ENCODE results near the gene CSN3.

DNA sequence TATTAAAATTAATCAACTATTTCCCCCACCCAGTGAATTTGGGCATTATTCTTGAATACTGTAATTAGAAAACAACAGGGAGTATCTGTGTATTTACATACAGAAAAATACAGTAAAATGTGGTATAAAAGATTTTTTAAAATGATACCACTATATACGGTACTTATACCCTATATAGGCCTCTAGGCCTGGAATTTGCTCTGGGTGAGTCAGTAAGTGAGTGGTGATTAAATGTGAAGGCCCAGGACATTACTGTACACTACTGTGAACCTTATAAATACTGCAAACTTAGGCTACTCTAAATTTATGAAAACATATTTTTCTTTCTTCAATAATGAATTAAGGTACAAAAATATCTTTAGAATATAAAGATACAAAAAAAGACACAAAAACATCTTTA, 6.3 kb upstream of the CSN3 start:
- TF ChIP-seq, protein P1, sequence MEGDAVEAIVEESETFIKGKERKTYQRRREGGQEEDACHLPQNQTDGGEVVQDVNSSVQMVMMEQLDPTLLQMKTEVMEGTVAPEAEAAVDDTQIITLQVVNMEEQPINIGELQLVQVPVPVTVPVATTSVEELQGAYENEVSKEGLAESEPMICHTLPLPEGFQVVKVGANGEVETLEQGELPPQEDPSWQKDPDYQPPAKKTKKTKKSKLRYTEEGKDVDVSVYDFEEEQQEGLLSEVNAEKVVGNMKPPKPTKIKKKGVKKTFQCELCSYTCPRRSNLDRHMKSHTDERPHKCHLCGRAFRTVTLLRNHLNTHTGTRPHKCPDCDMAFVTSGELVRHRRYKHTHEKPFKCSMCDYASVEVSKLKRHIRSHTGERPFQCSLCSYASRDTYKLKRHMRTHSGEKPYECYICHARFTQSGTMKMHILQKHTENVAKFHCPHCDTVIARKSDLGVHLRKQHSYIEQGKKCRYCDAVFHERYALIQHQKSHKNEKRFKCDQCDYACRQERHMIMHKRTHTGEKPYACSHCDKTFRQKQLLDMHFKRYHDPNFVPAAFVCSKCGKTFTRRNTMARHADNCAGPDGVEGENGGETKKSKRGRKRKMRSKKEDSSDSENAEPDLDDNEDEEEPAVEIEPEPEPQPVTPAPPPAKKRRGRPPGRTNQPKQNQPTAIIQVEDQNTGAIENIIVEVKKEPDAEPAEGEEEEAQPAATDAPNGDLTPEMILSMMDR (conservative IDR thresholded peaks at IDR 0.05): no peak
- no peak for TF ChIP-seq ZFX (IDR thresholded peaks at IDR 0.05)

Measured in C4-2B (cell line).